B cell (primary cell): Measurements from ENCODE around the gene RIIAD1. TPM values are rescaled to one million over a fixed set of nuclear protein-coding genes. Genes with fewer than 3 reads are reported as not detected.

Experiments
- ATAC-seq: fragments of 200-7000 bp; cut with Tn5 transposase; one replicate; pipeline ENCODE4 v1.10.0; 2021; ENCODE audit warnings: low read depth, mild to moderate bottlenecking, moderate number of reproducible peaks, moderate library complexity
- CTCF ChIA-PET: fragments of 350-600 bp; sonication (Branson Sonifier 250); formaldehyde crosslinking; loops from one replicate; lab custom pipeline; 2021; ENCODE audit warnings: antibody characterized with exemption, inconsistent platforms; lab: Charles Lee
- POLR2A ChIA-PET: fragments of 350-600 bp; sonication (Branson Sonifier 250); formaldehyde crosslinking; loops from one replicate; lab custom pipeline; 2021; ENCODE audit warnings: antibody characterized with exemption; lab: Charles Lee
- DNase-seq: peaks from one replicate; pipeline ENCODE4 v3.0.0; 2013
- H2AFZ ChIP-seq: 2 replicates; pipeline ENCODE4 v1.6.1; 2012; ENCODE audit warnings: mild to moderate bottlenecking, low read depth, low read length; ENCODE audit not compliant: insufficient read depth, poor library complexity, severe bottlenecking
- H3K27ac ChIP-seq, 2 donors: 1 replicate in 1 of 2; 2 replicates in 1 of 2; pipeline ENCODE4 v1.5.1; 2012 to 2013; ENCODE audit warnings: low read length in 2 of 2, mild to moderate bottlenecking in 2 of 2, moderate library complexity in 1 of 2
- H3K27me3 ChIP-seq, 4 experiments: fragments of 200-600 bp in 1 of 4; sonication (generic) in 1 of 4; replicated peaks in 1 of 4; 1 replicate in 2 of 4; 2 replicates in 2 of 4; pipeline versions ENCODE4 v1.6.1 to v1.7.0; 2013 to 2016; ENCODE audit warnings: low read length in 3 of 4, mild to moderate bottlenecking in 2 of 4, mixed read lengths in 1 of 4, moderate library complexity in 1 of 4; ENCODE audit not compliant: insufficient read depth in 4 of 4, control insufficient read depth in 3 of 4; ENCODE audit errors: control extremely low read depth in 1 of 4
- H3K36me3 ChIP-seq, 2 experiments: replicated peaks in 1 of 2; 1 replicate in 1 of 2; 2 replicates in 1 of 2; pipeline versions ENCODE4 v1.6.1 to v1.7.1; 2013; ENCODE audit warnings: low read length in 1 of 2; ENCODE audit not compliant: insufficient read depth in 2 of 2, control insufficient read depth in 1 of 2; ENCODE audit errors: control extremely low read depth in 1 of 2, extremely low read depth in 1 of 2
- H3K4me1 ChIP-seq, 2 donors: fragments of 200-600 bp in 1 of 2; sonication (generic) in 1 of 2; 1 replicate in 1 of 2; 2 replicates in 1 of 2; pipeline versions ENCODE4 v1.5.1 to v1.6.1; 2013 to 2017; ENCODE audit warnings: low read length in 2 of 2; ENCODE audit not compliant: control insufficient read depth in 2 of 2, insufficient read depth in 2 of 2
- H3K4me2 ChIP-seq: replicated peaks from 2 replicates; pipeline ENCODE3; 2012; ENCODE audit warnings: mild to moderate bottlenecking, low read depth, low read length; ENCODE audit not compliant: poor library complexity, severe bottlenecking
- H3K4me3 ChIP-seq, 5 experiments: fragments of 200-600 bp in 1 of 5; sonication (generic) in 1 of 5; 1 replicate in 3 of 5; 2 replicates in 2 of 5; pipeline versions ENCODE4 v1.5.1 to v1.7.0; 2011 to 2016; ENCODE audit warnings: low read length in 4 of 5, mild to moderate bottlenecking in 4 of 5, low read depth in 2 of 5, control low read depth in 1 of 5, moderate library complexity in 1 of 5; ENCODE audit not compliant: insufficient read depth in 1 of 5; ENCODE audit errors: control extremely low read depth in 1 of 5, extremely low read depth in 1 of 5
- H3K79me2 ChIP-seq: fragments of 200-600 bp; sonication (generic); one replicate; pipeline ENCODE4 v1.6.0; 2016; ENCODE audit warnings: low read length; ENCODE audit not compliant: control insufficient read depth, insufficient read depth
- H3K9ac ChIP-seq: fragments of 200-600 bp; sonication (generic); 2 replicates; pipeline ENCODE4 v1.6.1; 2017; ENCODE audit warnings: mild to moderate bottlenecking, low read length, moderate library complexity
- H3K9me3 ChIP-seq, 3 donors: one replicate each; pipeline versions ENCODE4 v1.6.1 to v1.7.1; 2013; ENCODE audit warnings: low read length in 2 of 3; ENCODE audit not compliant: control insufficient read depth in 2 of 3, insufficient read depth in 1 of 3; ENCODE audit errors: control extremely low read depth in 1 of 3
- H4K20me1 ChIP-seq: 2 replicates; pipeline ENCODE4 v1.6.0; 2012; ENCODE audit warnings: mild to moderate bottlenecking, low read length; ENCODE audit not compliant: insufficient read depth, control insufficient read depth, poor library complexity, severe bottlenecking
- H3K27ac Mint-ChIP-seq: one replicate; pipeline ENCODE4 v1.8.0; 2021; ENCODE audit warnings: mixed read lengths
- H3K27me3 Mint-ChIP-seq: one replicate; pipeline ENCODE4 v1.8.0; 2021; ENCODE audit warnings: mixed read lengths
- H3K4me1 Mint-ChIP-seq: one replicate; pipeline ENCODE4 v1.8.0; 2021; ENCODE audit warnings: mixed read lengths
- H3K4me3 Mint-ChIP-seq: one replicate; pipeline ENCODE4 v1.8.0; 2021; ENCODE audit warnings: mixed read lengths
- H3K9me3 Mint-ChIP-seq: one replicate; pipeline ENCODE4 v1.8.0; 2022; ENCODE audit warnings: mixed read lengths; ENCODE audit not compliant: insufficient read depth
- EZH2 ChIP-seq: IDR thresholded peaks from 2 replicates; pipeline ENCODE4 v1.6.1; 2012; ENCODE audit warnings: borderline replicate concordance, low read depth, mild to moderate bottlenecking, moderate library complexity, low read length; ENCODE audit not compliant: insufficient read depth, poor library complexity, severe bottlenecking
- WGBS: methylation state at CpG from one replicate; pipeline ENCODE4 v1.1.5; 2013; ENCODE audit warnings: missing lambda C conversion rate; ENCODE audit not compliant: insufficient coverage; 5-methylcytosine and 5-hydroxymethylcytosine counted together
- intact Hi-C: fragments of 100-400 bp; cut with micrococcal nuclease; formaldehyde crosslinking; loops from one replicate; pipeline ENCODE4 v1.10.0; 2022
- polyA plus RNA-seq: library from polyadenylated mRNA; depleted of rRNA; stranded (reverse); fragments of >200 nt; gene quantifications from 2 replicates; pipeline ENCODE4 v1.2.3, GENCODE V29; 2012
- total RNA-seq, 2 donors: library from RNA; stranded (reverse); fragments of 120-200 nt in 1 of 2; gene quantifications; 1 replicate in 1 of 2; 2 replicates in 1 of 2; pipeline versions ENCODE4 v1.2.3 to v1.2.4, GENCODE V29; 2013 to 2022
- TF ChIP-seq, protein P1 (sequence below): fragments of 200-600 bp; IDR thresholded peaks from one replicate; pipeline ENCODE4 v1.8.0; 2022; ENCODE audit warnings: antibody characterized with exemption, mild to moderate bottlenecking

The RIIAD1 gene
- total and polyA plus RNA-seq, 2 donors (not counting 1 experiment from before 2014, with no cell fraction given): not detected

DNA sequence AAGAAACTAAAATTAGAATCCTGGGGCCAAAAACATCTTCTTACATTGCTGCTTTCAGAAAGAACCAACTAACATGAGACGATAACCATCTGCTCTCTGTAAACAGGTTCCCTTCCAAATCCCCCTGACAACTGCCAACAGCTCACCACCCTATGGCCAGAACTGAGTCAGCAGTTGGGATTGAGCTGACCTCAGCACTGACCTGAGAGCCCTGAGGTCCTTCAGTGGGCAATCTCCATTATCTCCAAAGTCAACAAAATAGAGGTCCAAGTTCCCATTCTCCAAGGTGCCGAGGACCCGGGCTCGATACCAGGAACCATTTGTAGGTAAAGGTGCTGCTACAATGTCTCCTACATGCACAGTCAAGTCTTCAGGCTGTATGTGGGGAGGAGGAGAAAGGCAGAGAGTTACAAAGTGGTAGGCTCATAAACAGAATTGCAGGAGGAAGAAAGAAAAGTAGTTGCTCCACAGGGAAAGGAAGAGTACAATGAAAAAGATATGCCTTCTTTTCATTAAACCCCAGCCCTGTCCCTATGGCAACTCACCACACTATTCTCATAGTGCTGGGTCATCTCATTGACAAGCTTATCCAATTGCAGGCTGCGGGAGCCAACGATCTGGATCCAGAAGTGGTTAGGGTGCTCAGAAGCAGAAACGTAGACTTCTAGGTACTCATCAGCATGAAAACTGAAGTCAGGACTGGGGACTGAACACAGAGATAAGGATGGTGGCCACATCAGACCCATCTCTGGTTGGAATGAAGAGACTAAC, 54.8 kb downstream of the RIIAD1 start:
- H3K27me3 ChIP-seq: no peaks in the 10 kb centered on the region
- Mint-ChIP-seq H3K27me3 (no peaks in the 10 kb centered on the region), H3K4me1 (no peaks in the 10 kb centered on the region), H3K4me3 (no peak overlapping the region), H3K27ac (no peak overlapping the region), H3K9me3 (no peaks in the 10 kb centered on the region)
- no peak overlapping the region for H3K9ac ChIP-seq
- H3K4me3 ChIP-seq: no peak overlapping the region
- TF ChIP-seq, protein P1, sequence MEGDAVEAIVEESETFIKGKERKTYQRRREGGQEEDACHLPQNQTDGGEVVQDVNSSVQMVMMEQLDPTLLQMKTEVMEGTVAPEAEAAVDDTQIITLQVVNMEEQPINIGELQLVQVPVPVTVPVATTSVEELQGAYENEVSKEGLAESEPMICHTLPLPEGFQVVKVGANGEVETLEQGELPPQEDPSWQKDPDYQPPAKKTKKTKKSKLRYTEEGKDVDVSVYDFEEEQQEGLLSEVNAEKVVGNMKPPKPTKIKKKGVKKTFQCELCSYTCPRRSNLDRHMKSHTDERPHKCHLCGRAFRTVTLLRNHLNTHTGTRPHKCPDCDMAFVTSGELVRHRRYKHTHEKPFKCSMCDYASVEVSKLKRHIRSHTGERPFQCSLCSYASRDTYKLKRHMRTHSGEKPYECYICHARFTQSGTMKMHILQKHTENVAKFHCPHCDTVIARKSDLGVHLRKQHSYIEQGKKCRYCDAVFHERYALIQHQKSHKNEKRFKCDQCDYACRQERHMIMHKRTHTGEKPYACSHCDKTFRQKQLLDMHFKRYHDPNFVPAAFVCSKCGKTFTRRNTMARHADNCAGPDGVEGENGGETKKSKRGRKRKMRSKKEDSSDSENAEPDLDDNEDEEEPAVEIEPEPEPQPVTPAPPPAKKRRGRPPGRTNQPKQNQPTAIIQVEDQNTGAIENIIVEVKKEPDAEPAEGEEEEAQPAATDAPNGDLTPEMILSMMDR: no peak
- no peak for TF ChIP-seq EZH2
- H3K27ac ChIP-seq: no peak overlapping the region
- peaks cover 0 to 42% of the 10 kb centered on the region in 2 experiments for H3K36me3 ChIP-seq
- no peaks in the 10 kb centered on the region for H3K4me1 ChIP-seq
- no peaks in the 10 kb centered on the region for H3K79me2 ChIP-seq
- no peak overlapping the region for H2AFZ ChIP-seq
- CTCF ChIA-PET: interaction anchor here (1.0 kb wide), 1 partner anchor 59 kb away, joined by 3 read pairs; no protein-coding TSS in a partner anchor
- no peak for ATAC-seq
- 96% methylated on average over 3 of the region's 7 CpGs for WGBS
- no peaks in the 10 kb centered on the region for H4K20me1 ChIP-seq
- intact Hi-C loops: no loop called here
- H3K4me2 ChIP-seq: no peak overlapping the region
- POLR2A ChIA-PET: no interaction called here
- H3K9me3 ChIP-seq: no peaks in the 10 kb centered on the region
- no peak for DNase-seq

DNA sequence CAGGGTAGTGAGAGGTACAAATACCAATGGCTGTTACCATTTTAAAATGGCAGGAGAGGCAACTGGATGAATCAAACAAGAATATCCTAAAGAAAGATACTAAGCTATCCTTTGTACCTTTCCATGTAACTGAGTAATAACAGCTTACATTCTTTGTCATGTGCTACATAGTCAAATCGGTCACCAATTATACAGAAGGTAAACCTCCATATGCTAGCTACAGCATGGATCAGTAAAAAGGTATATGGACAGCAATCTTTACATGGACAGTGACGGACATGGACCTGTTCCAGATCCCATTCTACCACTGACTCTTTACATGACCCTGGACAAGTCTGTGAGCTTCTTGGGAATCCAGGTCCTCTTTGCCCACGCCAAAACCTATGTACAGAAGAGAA, 55.3 kb downstream of the RIIAD1 start:
- Histone ChIP-seq H3K79me2 (no peaks in the 10 kb centered on the region), H3K9me3 (no peaks in the 10 kb centered on the region), H3K9ac (no peak overlapping the region), H3K27me3 (no peaks in the 10 kb centered on the region), H3K36me3 (peaks cover 0 to 44% of the 10 kb centered on the region in 2 experiments), H3K4me3 (no peak overlapping the region), H3K4me1 (no peaks in the 10 kb centered on the region), H4K20me1 (no peaks in the 10 kb centered on the region), H3K27ac (no peak overlapping the region), H3K4me2 (no peak overlapping the region), H2AFZ (no peak overlapping the region)
- ChIA-PET CTCF (interaction anchor here (1.0 kb wide), 1 partner anchor 58 kb away, joined by 3 read pairs; no protein-coding TSS in a partner anchor), POLR2A (no interaction called here)
- 100% methylated on average over 2 of the region's 3 CpGs for WGBS
- no peak for ATAC-seq
- Mint-ChIP-seq H3K4me3 (no peak overlapping the region), H3K4me1 (no peaks in the 10 kb centered on the region), H3K27me3 (no peaks in the 10 kb centered on the region), H3K9me3 (no peaks in the 10 kb centered on the region), H3K27ac (no peak overlapping the region)
- no peak for DNase-seq
- TF ChIP-seq, protein P1: no peak
- TF ChIP-seq EZH2: no peak
- intact Hi-C loops: no loop called here
